VCaP (cell line): ENCODE results near the gene PLA2G4D.

Source experiments
- H3K27ac ChIP-seq: fragments of 450-650 bp; 2 replicates; pipeline ENCODE4 v1.5.1; 2017
- TF ChIP-seq, protein P1 (sequence below): fragments of 450-650 bp; conservative IDR thresholded peaks from 2 replicates; pipeline ENCODE4 v1.5.1; 2017; ENCODE audit warnings: mild to moderate bottlenecking, moderate library complexity

Gene PLA2G4D

GRCh38 chr15:42131826-42132806 lies 37.8 kb upstream of the PLA2G4D start:
- no peak overlapping the region; the same call in 1 of the 2 replicates for H3K27ac ChIP-seq
- TF ChIP-seq, protein P1, sequence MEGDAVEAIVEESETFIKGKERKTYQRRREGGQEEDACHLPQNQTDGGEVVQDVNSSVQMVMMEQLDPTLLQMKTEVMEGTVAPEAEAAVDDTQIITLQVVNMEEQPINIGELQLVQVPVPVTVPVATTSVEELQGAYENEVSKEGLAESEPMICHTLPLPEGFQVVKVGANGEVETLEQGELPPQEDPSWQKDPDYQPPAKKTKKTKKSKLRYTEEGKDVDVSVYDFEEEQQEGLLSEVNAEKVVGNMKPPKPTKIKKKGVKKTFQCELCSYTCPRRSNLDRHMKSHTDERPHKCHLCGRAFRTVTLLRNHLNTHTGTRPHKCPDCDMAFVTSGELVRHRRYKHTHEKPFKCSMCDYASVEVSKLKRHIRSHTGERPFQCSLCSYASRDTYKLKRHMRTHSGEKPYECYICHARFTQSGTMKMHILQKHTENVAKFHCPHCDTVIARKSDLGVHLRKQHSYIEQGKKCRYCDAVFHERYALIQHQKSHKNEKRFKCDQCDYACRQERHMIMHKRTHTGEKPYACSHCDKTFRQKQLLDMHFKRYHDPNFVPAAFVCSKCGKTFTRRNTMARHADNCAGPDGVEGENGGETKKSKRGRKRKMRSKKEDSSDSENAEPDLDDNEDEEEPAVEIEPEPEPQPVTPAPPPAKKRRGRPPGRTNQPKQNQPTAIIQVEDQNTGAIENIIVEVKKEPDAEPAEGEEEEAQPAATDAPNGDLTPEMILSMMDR, result no peak

- TF ChIP-seq, protein P1, result no peak
- no peak overlapping the region for H3K27ac ChIP-seq
These were observed 36.6 kb upstream of the PLA2G4D start for GRCh38 chr15:42131006-42131405.

DNA sequence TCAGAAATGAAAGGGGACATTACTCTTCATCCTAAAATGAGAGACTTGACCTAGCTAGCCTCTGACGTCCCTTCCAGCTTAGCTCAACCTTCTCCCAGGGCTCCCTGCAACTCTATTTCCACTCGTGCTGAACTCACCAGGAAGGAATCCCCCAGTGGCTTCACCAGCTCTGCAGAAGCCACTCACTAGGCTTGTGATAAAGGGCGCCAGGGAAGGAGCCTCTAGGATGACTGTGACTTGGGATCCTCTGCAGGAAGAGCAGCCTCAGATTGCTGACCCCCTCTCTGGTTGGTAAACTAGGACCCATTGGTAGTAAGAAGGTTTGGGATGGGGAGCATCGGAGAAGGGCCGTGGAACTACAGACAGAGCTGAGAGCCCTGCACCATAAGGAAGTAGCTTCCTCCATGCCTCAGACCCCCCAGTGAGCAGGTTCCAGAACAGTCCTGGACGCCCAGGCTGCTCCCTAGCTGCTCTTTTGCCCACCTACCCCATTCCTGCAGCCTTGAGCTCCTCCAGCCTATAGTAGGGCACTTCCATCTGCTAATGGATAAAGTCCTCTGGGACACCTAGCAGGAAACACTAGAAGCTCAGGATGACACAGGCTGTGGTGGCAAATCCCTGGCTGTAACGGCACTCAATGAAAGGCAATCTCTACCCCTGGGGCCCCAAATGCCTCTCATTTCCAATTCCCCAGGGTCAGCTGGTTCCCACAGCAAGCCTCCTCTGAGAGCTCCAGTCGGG lies 36.1 kb upstream of the PLA2G4D start:
- TF ChIP-seq, protein P1, result no peak
- H3K27ac ChIP-seq, result no peak overlapping the region

GRCh38 chr15:42129364-42129763 lies 35.0 kb upstream of the PLA2G4D start:
- no peak overlapping the region for H3K27ac ChIP-seq
- TF ChIP-seq, protein P1, result no peak

GRCh38 chr15:42128476-42128875 lies 34.1 kb upstream of the PLA2G4D start:
- TF ChIP-seq, protein P1, result no peak
- H3K27ac ChIP-seq, result no peak overlapping the region

GRCh38 chr15:42123546-42123945 lies 29.2 kb upstream of the PLA2G4D start:
- H3K27ac ChIP-seq, result no peak overlapping the region
- TF ChIP-seq, protein P1, result no peak

- H3K27ac ChIP-seq, result no peak overlapping the region
- TF ChIP-seq, protein P1, result no peak
These were observed 27.3 kb upstream of the PLA2G4D start for GRCh38 chr15:42121682-42122081.
